WTC11 (cell line): Measurements from ENCODE around the gene CACNA2D3. TPM values are rescaled to one million over a fixed set of nuclear protein-coding genes. Genes with fewer than 3 reads are reported as not detected.

Experiments used
- CREM ChIP-seq: sonication (generic); formaldehyde crosslinking; IDR thresholded peaks from 2 replicates; pipeline ENCODE4 v1.8.1; 2022; ENCODE audit warnings: mild to moderate bottlenecking, missing genetic modification reagents, moderate library complexity
- ESRRA ChIP-seq: sonication (generic); formaldehyde crosslinking; IDR thresholded peaks from 2 replicates; pipeline ENCODE4 v1.8.1; 2022; ENCODE audit warnings: mild to moderate bottlenecking, missing genetic modification reagents, borderline replicate concordance
- HMGA2 ChIP-seq: fragments of 250-450 bp; sonication (Bioruptor Pico); IDR thresholded peaks from 2 replicates; pipeline ENCODE4 v1.4.0; 2021; ENCODE audit warnings: mild to moderate bottlenecking, moderate library complexity
- NFYB ChIP-seq: sonication (generic); formaldehyde crosslinking; conservative IDR thresholded peaks from 2 replicates; pipeline ENCODE4 v1.8.0; 2022; ENCODE audit warnings: low read depth, missing genetic modification reagents
- NR1H2 ChIP-seq: sonication (generic); formaldehyde crosslinking; IDR thresholded peaks from 2 replicates; pipeline ENCODE4 v1.9.0; 2021; ENCODE audit warnings: mild to moderate bottlenecking, moderate library complexity, missing genetic modification reagents
- NR2C2 ChIP-seq: sonication (generic); formaldehyde crosslinking; IDR thresholded peaks from 2 replicates; pipeline ENCODE4 v1.8.0; 2022; ENCODE audit warnings: mild to moderate bottlenecking, missing genetic modification reagents
- RORB ChIP-seq: fragments of 250-450 bp; sonication (Bioruptor Pico); IDR thresholded peaks from 2 replicates; pipeline ENCODE4 v1.9.0; 2021; ENCODE audit warnings: mild to moderate bottlenecking
- ZBTB43 ChIP-seq: sonication (generic); formaldehyde crosslinking; IDR thresholded peaks from 2 replicates; pipeline ENCODE4 v1.8.1; 2023; ENCODE audit warnings: mild to moderate bottlenecking, missing genetic modification reagents
- ZNF232 ChIP-seq: sonication (generic); formaldehyde crosslinking; IDR thresholded peaks from 2 replicates; pipeline ENCODE4 v1.8.0; 2022; ENCODE audit warnings: mild to moderate bottlenecking, missing genetic modification reagents
- ZNF671 ChIP-seq: fragments of 250-450 bp; sonication (Bioruptor Pico); IDR thresholded peaks from 2 replicates; pipeline ENCODE4 v1.8.0; 2021; ENCODE audit warnings: mild to moderate bottlenecking
- ZSCAN18 ChIP-seq: fragments of 250-450 bp; sonication (Bioruptor Pico); IDR thresholded peaks from 2 replicates; pipeline ENCODE4 v2.1.2; 2022; ENCODE audit warnings: mild to moderate bottlenecking, moderate library complexity
- total RNA-seq: library from RNA; stranded (reverse); gene quantifications from 3 replicates; pipeline ENCODE4 v1.2.3, GENCODE V29; 2021
- TF ChIP-seq, protein P1 (sequence below): sonication (generic); formaldehyde crosslinking; IDR thresholded peaks from 2 replicates; pipeline ENCODE4 v1.8.1; 2022; ENCODE audit warnings: low read depth, mild to moderate bottlenecking, moderate library complexity, missing genetic modification reagents, borderline replicate concordance
- TF ChIP-seq, protein P2 (sequence below): sonication (generic); formaldehyde crosslinking; IDR thresholded peaks from 2 replicates; pipeline ENCODE4 v1.8.0; 2022; ENCODE audit warnings: mild to moderate bottlenecking, missing genetic modification reagents
- TF ChIP-seq, protein P3 (sequence below): sonication (generic); formaldehyde crosslinking; IDR thresholded peaks from 2 replicates; pipeline ENCODE4 v1.8.0; 2022; ENCODE audit warnings: mild to moderate bottlenecking, missing genetic modification reagents
- TF ChIP-seq, protein P4 (sequence below): sonication (generic); formaldehyde crosslinking; IDR thresholded peaks from 2 replicates; pipeline ENCODE4 v1.8.0; 2023; ENCODE audit warnings: mild to moderate bottlenecking, missing genetic modification reagents
- TF ChIP-seq, protein P5 (sequence below): sonication (generic); formaldehyde crosslinking; IDR thresholded peaks from 2 replicates; pipeline ENCODE4 v1.8.1; 2023; ENCODE audit warnings: mild to moderate bottlenecking, missing genetic modification reagents, borderline replicate concordance

Gene CACNA2D3
- total RNA-seq, 1 experiment from 2014 or later, result 5.0 TPM

DNA sequence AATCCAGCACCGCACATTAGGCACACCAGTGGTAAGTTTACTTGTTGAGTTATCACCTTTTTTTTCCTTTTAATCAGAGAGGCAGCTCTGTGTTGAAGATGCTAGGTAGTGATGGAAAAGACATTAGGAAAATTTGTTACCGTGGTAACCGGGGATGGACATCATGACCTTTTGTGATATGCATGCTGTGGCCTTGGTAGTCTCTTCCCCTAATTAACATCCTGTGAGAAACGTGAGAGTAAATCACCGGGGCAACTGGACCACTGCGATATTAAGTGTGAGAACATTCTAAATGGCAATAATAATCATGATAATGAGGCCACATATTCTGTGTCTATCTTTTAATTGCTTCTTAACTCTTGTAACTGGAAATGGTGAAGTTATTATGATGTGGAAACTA, 362.0 kb downstream of the CACNA2D3 start (continued):
- TF ChIP-seq NR1H2 (CRISPR knock-in tag) (no peak), RORB (CRISPR knock-in tag) (no peak), ZNF671 (CRISPR knock-in tag) (no peak), ESRRA (no peak), NFYB (CRISPR knock-in tag) (no peak), ZSCAN18 (CRISPR knock-in tag) (no peak), NR2C2 (CRISPR knock-in tag) (no peak), ZBTB43 (CRISPR knock-in tag) (no peak), ZNF232 (CRISPR knock-in tag) (no peak), HMGA2 (CRISPR knock-in tag) (no peak), CREM (CRISPR knock-in tag) (no peak)
- TF ChIP-seq, protein P1, sequence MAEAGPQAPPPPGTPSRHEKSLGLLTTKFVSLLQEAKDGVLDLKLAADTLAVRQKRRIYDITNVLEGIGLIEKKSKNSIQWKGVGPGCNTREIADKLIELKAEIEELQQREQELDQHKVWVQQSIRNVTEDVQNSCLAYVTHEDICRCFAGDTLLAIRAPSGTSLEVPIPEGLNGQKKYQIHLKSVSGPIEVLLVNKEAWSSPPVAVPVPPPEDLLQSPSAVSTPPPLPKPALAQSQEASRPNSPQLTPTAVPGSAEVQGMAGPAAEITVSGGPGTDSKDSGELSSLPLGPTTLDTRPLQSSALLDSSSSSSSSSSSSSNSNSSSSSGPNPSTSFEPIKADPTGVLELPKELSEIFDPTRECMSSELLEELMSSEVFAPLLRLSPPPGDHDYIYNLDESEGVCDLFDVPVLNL (CRISPR knock-in tag), result no peak
- TF ChIP-seq, protein P2, sequence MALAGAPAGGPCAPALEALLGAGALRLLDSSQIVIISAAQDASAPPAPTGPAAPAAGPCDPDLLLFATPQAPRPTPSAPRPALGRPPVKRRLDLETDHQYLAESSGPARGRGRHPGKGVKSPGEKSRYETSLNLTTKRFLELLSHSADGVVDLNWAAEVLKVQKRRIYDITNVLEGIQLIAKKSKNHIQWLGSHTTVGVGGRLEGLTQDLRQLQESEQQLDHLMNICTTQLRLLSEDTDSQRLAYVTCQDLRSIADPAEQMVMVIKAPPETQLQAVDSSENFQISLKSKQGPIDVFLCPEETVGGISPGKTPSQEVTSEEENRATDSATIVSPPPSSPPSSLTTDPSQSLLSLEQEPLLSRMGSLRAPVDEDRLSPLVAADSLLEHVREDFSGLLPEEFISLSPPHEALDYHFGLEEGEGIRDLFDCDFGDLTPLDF (CRISPR knock-in tag), result no peak
- TF ChIP-seq, protein P3, sequence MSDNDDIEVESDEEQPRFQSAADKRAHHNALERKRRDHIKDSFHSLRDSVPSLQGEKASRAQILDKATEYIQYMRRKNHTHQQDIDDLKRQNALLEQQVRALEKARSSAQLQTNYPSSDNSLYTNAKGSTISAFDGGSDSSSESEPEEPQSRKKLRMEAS, result no peak
- TF ChIP-seq, protein P4, sequence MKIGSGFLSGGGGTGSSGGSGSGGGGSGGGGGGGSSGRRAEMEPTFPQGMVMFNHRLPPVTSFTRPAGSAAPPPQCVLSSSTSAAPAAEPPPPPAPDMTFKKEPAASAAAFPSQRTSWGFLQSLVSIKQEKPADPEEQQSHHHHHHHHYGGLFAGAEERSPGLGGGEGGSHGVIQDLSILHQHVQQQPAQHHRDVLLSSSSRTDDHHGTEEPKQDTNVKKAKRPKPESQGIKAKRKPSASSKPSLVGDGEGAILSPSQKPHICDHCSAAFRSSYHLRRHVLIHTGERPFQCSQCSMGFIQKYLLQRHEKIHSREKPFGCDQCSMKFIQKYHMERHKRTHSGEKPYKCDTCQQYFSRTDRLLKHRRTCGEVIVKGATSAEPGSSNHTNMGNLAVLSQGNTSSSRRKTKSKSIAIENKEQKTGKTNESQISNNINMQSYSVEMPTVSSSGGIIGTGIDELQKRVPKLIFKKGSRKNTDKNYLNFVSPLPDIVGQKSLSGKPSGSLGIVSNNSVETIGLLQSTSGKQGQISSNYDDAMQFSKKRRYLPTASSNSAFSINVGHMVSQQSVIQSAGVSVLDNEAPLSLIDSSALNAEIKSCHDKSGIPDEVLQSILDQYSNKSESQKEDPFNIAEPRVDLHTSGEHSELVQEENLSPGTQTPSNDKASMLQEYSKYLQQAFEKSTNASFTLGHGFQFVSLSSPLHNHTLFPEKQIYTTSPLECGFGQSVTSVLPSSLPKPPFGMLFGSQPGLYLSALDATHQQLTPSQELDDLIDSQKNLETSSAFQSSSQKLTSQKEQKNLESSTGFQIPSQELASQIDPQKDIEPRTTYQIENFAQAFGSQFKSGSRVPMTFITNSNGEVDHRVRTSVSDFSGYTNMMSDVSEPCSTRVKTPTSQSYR (CRISPR knock-in tag), result no peak
- TF ChIP-seq, protein P5, sequence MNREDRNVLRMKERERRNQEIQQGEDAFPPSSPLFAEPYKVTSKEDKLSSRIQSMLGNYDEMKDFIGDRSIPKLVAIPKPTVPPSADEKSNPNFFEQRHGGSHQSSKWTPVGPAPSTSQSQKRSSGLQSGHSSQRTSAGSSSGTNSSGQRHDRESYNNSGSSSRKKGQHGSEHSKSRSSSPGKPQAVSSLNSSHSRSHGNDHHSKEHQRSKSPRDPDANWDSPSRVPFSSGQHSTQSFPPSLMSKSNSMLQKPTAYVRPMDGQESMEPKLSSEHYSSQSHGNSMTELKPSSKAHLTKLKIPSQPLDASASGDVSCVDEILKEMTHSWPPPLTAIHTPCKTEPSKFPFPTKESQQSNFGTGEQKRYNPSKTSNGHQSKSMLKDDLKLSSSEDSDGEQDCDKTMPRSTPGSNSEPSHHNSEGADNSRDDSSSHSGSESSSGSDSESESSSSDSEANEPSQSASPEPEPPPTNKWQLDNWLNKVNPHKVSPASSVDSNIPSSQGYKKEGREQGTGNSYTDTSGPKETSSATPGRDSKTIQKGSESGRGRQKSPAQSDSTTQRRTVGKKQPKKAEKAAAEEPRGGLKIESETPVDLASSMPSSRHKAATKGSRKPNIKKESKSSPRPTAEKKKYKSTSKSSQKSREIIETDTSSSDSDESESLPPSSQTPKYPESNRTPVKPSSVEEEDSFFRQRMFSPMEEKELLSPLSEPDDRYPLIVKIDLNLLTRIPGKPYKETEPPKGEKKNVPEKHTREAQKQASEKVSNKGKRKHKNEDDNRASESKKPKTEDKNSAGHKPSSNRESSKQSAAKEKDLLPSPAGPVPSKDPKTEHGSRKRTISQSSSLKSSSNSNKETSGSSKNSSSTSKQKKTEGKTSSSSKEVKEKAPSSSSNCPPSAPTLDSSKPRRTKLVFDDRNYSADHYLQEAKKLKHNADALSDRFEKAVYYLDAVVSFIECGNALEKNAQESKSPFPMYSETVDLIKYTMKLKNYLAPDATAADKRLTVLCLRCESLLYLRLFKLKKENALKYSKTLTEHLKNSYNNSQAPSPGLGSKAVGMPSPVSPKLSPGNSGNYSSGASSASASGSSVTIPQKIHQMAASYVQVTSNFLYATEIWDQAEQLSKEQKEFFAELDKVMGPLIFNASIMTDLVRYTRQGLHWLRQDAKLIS (CRISPR knock-in tag), result no peak
- TF ChIP-seq, all 79 proteins: peak for 0
